ENCODE results near the gene PAPPA2.

Gene PAPPA2

DNA sequence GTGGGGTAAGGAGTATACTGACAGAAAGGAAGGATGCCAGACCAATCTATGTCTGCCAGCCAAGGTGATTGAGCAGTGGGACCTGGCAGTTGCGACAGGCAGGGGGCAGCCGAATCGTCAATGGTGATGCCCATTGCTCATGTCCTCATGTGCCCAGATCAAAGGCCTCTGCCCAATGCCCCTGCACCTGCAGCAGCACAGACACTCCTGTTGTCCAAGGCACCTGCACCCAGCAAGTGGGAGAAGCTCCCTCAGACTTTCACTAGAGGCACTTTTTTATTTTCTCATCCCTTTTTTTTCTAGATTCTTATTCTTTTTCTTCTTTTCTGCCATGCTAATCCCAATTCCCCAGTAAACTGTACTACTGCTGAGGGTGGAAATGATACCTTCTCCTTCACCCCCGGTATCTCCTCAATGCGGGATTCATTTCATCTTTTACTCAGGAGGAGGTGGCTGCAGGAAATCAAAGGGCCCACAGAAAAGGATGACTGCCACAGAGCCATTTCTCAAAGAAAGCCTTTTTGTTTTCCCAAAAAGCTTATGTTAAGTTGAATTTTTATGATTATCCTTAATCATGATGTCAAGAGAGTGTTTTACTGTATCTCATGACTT lies 332.0 kb downstream of the PAPPA2 start:
- in situ Hi-C loops (cut with MboI; ENCODE audit: low sequenced_read_pairs): no loop called here

DNA sequence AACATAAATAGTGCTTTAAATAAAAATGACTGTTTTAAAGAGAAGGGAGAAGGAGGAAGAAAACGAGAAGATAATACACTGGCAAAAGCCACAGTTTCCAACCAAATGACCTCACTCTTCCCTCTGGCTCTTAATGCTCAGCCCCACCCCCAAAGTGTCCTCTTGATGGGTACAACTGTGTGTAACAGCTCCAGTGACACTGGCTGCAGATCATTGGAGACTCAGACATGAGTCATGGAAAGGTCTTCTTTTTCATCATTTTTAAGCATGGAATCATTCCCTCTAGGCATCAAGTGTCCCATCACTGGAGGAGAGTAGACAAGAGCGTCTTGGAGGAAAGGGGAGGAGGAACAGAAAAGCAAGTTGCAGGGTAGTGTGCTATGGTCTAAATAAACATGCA lies 333.0 kb downstream of the PAPPA2 start:
- in situ Hi-C loops (cut with MboI; ENCODE audit: low sequenced_read_pairs): no loop called here

DNA sequence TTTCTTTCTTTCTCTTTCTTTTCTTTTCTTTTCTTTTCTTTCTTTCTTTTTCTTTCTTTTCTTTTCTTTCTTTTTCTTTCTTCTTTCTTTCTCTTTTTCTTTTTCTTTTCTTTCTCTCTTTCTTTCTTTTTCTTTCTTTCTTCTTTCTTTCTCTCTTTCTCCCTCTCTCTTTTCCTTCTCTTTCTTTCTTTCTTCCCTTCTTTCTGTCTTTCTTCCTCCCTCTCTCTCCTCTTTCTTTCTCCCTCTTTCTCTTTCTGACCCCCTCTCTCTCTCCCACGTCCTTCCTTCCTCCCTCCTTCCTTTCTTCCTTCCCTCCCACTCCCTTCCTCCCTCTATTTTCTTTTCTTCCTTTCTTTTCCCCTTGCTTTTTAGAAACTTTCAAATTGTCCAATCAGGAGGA lies 333.6 kb downstream of the PAPPA2 start:
- in situ Hi-C loops (cut with MboI; ENCODE audit: low sequenced_read_pairs): no loop called here

DNA sequence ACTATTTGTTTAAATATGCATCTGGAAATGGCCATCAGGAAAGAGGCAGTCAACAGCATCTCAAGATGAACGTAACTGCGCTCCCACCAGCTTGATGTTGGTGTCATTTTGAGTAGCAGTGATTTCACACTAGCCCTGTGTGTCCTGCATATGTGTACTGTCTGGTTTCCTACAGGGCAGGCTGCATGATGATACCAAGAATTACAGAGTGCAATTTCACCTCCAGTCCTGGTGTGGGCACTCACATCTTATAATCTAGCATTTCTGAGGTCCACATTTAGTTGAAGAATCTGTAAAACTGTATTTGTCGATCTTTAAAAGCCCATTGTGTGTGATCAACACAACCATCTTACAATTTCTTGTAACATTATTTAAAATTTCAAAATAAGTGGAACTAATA lies 336.4 kb downstream of the PAPPA2 start:
- in situ Hi-C loops (cut with MboI; ENCODE audit: low sequenced_read_pairs): no loop called here

DNA sequence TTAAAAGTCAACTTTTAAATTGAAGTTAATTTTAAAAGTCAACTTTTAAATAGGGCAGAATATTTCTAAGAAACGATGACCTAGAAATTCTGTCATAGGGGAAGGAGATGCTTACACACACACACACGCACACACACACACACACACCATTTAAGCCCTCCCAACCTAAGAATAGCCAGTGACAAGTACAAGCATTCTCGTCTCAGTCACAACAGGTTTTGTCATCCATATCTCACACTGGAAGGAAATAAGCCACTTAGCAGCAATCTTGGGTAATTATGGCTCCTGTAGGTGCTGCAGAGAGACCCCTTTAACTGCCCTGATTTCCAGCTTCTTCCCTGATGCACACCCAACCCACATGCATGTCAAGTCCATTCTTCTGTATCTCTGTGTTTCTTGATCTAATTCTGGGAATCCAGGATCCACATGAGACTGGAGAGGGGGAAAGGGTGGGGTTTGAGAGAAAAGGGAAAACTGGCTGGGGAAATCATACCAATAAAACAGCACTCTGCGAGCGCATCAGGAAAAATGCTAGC lies 338.1 kb downstream of the PAPPA2 start:
- in situ Hi-C loops (cut with MboI; ENCODE audit: low sequenced_read_pairs): no loop called here

DNA sequence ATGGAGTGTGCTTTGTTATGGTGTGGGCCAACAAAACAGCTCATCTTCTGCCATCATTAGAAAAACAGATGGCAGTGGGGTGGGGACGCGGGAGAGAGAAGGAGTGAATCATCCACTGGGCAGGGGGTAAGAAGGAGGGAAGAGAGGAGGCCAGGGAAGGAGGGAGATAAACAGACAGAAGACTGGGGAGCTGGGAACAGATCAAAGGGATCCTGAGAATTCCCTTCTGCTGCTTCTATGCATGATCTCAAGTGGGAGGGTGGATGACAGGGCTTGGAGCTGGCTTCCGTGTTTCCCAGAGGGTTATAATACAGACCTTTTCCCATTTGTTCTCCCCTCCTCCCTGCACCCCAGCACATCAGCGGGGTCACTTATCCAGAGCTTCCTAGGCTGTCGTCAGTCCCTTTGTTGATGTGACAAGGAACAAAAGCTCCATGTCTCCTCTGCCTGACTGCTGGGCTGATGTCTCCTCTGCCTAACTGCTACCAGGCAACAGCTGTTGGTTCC lies 338.6 kb downstream of the PAPPA2 start:
- in situ Hi-C loops (cut with MboI; ENCODE audit: low sequenced_read_pairs): no loop called here

DNA sequence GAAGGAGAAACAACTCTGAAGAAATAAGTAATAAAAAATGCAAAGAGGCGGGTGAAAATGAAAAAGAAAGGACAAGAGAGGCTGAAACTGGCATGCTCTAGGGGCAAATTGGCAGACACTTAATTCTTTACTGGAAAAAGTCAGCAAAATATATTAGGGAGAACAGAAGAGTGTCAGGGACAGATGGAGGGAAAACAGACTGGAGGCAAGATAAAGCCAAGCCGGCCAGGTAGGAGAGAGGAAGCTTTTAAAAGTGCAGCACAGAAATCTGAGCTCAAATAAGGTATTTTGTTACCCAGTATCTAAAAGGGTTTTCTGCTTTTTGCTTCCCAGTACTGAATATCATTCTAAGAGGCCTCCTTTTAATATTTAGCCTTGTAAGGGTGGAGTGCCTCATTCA lies 339.3 kb downstream of the PAPPA2 start:
- in situ Hi-C loops (cut with MboI; ENCODE audit: low sequenced_read_pairs): no loop called here

DNA sequence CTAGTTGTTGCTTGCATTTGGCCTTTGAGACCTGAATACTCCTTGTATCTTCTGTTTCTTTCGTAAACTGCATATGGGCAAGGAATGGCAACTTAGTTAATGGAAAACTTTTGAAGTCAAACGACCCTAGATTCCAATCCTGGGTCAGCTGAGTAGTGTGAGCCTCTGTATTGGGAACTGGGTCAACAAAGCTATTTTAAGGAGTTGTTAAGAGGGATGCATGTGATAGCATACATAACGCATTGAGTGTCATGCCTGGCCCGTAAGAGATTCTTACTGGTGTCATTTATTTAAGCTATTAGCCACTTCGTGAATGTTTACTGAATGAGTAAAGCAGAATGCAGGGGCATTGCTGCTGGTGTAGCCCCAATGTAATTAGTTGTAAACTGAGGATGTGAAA lies 340.1 kb downstream of the PAPPA2 start:
- in situ Hi-C loops (cut with MboI; ENCODE audit: low sequenced_read_pairs): no loop called here

DNA sequence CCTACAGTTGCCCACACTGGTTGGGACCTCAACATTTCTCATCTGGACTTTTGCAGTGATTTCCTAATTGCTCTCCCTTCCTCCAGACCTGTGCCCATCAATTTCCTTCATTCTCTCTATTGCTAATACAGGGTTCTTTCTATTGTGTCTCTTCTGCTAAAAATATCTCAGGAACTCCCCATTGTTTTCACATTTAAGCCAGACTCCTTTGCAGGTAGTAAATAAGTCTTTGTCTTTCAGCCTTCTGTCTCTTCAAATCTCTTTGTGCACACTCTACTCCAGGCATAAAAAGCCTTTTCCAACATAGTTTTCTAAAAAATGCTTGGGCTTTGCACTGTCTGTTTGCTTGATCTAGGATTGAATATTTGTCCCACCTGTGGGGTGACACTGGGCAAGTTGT lies 340.6 kb downstream of the PAPPA2 start:
- in situ Hi-C loops (cut with MboI; ENCODE audit: low sequenced_read_pairs): no loop called here

DNA sequence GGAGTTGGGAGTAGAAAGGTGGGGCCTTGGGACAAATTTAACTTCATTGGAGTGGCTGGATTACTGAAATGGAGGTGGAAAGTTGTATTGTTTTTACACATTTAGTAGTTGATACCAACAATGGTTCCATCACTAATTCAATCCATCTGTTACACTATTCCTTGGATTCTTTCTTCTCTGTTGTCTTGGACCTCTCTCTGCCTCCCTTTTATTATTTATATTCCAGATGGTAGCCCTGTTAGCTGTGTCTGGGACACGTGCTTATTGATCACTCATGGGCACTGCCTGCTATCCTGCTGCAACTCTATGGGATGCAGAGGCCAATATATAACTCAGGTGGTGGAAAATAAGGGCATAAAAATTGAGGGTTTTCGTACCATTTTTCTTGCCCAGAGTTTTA lies 346.3 kb downstream of the PAPPA2 start:
- in situ Hi-C loops (cut with MboI; ENCODE audit: low sequenced_read_pairs): no loop called here

DNA sequence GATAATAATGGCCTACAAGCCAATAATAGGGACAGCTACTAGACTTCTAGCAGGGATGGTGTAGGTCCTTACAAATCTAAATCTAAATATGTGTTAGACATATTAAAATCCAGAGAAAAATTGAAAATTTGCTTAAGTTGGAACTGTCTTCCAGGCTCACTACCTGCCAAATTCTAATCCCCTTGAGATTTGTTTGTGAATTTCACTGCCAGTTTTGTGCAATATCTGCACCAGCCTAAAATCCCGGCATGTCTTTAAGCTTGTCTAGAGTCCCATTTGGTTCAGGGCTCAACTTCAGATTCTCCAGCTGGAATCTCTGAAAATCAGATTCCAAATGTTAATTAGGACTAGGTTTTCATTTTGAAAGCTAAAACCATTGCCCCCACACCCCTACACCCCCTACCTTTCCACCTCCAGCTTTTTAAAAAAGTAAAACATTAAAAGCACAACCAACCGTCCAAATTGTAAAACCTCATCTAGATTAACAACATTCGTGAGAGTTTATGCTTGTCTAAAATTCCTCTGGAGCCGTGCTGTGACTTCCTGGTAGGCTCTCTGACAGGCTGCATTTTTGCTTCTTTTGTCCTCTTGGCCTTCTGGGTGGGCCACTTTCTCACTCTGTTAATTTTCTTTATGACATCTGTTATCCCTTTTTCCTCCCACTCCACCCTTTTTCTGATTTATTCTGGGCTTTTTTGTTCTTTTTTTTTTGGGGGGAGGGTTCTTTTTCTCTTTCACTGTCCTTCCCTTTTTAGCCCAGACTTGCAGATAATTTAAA lies 348.7 kb downstream of the PAPPA2 start:
- in situ Hi-C loops (cut with MboI; ENCODE audit: low sequenced_read_pairs): no loop called here

DNA sequence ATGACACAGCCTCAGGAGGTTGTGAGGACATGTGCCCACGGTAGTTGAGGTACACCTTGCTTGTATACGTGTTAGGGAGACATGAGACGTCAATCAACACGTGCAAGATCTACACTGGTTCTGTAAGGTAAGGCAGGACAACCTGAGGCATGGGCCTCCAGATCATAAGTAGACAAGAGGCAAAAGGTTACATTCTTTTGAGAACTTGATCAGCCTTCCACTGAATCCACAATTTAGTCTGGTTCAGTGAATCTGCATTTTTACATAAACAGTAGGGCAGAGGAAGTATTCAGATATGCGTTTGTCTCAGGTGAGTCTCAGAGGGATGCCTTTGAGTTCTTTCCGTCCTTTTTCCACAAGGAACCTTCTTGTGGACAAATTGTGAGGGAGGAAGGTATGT lies 352.6 kb downstream of the PAPPA2 start:
- in situ Hi-C loops (cut with MboI; ENCODE audit: low sequenced_read_pairs): no loop called here

DNA sequence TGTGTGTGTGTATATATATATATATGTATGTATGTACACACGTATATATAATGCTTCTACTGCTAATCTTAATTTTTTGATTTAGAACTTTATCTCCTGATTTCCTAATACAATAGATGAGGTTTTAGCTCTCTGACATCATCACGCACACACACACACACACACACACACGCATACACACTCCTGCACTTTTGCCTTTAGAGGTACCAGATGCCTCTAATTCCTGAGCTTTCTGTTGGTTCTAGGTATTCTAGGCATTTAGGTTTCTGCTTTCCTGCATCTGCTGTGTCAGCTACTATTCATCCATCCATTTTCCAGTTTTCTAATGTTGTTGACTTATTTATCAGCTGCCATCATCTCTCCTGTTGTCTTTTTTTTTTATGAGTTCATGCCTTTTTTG lies 353.3 kb downstream of the PAPPA2 start:
- in situ Hi-C loops (cut with MboI; ENCODE audit: low sequenced_read_pairs): no loop called here

DNA sequence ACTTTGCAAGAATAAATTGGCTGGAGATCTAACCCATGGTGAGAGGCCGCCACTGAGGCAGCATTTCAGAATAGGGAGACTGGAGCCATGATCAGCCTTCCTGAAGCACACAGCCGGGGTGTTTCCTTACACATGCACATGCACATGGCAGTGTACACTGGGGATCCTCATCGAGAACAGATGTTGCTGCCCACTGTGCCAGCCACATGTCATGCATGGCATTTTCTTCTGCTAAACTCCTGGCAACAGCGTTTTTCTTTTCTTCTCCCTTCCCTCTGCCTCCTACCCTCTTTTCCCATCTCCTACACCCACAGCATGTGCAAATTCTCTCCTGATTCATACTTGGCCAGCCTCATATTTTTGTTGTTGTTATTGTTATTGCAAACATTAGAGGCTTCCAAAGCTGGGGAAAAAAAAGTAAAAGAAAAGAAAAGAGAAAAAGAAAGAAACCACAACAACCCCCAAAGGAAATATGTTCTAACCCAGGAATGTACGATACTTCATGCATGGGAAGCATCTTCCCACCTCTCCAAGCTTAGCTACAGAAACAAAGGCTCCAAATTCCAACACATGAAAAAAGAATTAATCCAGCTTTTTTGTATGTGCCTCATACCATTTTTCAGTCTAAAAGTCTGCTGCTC lies 357.5 kb downstream of the PAPPA2 start:
- in situ Hi-C loops (cut with MboI; ENCODE audit: low sequenced_read_pairs): no loop called here

DNA sequence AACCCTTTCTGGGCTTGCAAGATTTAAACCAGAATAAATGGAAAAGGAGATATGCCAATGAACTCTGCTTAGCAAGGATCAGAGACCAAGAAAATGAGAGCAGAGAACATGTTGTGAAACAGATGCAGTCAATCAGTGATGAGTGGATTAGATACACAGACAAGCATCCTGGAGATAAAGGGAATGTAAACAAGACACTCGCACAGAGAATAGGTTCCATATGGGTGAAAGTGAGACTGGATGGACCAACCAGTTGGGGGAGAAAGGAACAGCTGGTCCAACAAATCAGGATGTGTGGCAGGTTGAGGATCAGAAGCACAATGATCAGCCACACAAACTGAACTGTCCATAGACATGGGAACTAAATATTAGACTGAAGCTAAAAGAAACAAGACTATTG lies 363.3 kb downstream of the PAPPA2 start:
- in situ Hi-C loops (cut with MboI; ENCODE audit: low sequenced_read_pairs): no loop called here

DNA sequence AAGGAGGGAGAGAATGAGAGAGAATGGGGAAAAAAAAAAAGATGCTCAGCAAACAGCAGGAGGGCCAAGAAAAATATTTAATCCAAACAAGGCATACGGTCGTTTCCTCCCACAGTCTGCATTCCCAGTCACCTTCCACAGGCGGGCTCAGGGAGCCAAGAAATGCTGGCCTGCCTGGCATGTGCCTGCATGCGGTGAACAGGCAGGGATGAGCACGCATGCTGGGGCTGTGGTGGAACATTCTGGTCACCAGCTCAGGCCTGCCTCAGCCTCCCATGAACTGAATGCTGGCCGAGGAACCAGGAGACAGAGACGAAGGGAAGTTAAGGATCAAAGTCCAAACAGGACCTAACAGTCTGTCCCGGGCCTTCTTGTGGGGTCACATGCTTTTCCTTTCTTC lies 366.3 kb downstream of the PAPPA2 start:
- in situ Hi-C loops (cut with MboI; ENCODE audit: low sequenced_read_pairs): no loop called here

DNA sequence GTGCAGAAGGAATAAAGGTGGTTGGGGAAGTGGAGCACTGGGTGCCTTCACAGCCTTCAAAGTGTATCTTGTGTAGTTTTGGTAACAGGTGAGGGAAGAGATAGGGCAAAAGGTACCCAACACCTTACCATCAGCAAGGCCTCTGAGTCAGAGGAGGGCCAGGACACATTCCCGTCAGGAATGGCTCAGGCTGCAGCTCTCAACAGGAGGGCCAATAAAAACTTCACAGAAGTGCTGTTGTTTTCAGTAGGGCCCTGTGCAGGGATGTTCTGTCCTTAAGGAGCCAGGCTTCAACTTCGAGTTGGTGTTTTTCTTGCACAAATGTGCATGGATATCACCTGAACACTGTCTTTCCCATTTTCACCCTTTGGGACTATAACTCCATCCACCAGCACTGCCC lies 368.2 kb downstream of the PAPPA2 start:
- in situ Hi-C loops (cut with MboI; ENCODE audit: low sequenced_read_pairs): no loop called here

DNA sequence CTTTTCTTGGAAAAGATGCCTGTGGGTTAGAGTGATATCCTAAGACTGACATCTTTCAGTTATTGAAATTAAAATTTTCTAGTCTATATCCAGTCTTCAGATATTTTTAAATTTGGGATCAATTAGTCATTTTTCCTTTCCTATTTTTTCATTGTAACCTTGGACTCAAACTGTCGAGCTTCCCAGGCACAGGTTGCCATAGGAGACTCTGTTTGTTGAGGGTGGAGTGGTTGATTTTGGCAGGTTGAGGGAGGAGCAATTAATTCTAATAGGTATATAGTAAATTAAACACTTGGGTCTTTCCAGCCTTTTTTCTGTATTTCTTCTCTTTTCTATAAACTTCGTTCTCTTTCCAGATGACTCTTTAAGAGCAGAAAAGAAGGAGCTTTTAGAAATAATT lies 374.7 kb downstream of the PAPPA2 start:
- in situ Hi-C loops (cut with MboI; ENCODE audit: low sequenced_read_pairs): no loop called here

DNA sequence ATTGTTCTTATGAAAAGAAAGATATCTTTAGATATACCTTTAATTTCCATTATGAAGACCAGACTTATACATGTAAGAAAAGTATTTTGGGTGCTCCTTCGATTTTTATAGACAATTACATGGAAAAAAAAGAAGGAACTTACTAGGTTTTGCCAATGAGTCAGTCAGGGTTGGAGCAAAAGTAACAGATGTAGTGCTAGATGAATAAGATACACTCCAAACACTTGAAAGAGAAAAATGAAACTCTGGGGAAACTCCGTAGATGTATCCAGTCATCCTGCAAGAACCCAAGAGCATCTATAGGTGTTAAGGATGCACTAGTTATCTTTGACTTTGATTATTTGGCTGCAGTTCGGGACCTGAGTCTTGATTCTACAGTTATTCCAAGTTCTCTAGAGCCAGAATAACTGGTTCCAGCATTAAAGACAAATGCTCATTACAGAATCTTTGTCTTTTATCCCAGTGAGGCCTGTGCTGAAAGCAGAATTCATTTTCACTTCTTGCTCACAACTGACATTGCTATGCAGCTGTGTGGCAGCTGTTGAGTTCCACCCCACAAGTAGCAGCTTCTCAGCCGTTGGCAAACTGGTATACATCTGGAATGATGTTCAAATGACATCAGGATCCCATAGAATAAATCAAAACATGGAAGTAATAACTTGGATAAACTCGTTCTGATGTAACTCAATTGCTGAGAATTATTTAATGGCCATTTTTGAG lies 375.5 kb downstream of the PAPPA2 start:
- in situ Hi-C loops (cut with MboI; ENCODE audit: low sequenced_read_pairs): no loop called here

DNA sequence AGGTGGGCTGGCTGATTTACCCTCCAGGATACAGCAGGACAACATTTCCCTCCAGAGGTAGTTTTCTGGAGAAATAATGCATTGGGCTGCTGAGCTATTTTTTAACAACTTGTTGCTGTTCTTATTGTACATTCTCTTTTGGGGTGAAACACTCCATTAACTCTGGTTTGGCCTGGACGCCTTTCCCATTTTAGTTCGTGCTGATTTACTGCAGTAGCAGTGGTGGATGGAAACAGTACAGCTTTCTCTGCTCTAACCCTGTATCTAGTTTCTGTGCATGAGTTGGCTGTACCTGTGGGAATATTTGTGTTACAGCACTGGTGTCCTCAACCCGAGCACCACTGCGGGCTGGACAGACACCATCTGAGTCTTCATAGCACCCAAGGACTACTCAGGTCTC lies 376.2 kb downstream of the PAPPA2 start:
- in situ Hi-C loops (cut with MboI; ENCODE audit: low sequenced_read_pairs): no loop called here

DNA sequence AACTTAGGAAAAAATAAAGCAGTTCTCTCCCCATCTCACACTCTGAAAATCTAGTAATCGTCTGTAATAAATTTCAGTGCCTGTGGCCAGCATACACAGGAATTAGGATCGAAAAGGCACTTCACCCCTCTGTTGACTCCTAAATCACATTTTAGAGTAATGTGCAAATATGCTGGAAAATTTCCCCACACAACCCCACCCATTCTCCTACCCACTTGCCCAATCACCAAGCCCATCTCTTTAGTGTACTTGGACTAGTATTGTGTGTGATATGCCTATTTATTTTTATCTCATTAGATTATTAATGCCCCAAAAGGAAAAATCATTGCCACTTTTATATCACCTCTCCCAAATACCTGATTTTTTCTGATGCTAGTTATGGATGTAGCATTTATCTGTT lies 378.3 kb downstream of the PAPPA2 start:
- in situ Hi-C loops (cut with MboI; ENCODE audit: low sequenced_read_pairs): no loop called here
